LoVo (cell line): Measurements from ENCODE around the gene SLC7A10.
"Not testable (repeated sequence)": the region's sequence is repeated elsewhere in the genome, so short reads cannot be mapped to it uniquely, and the experiment has no call there.

ENCODE experiments used
- DNase-seq: peaks from one replicate; pipeline ENCODE4 v3.0.0-alpha.2; 2016; ENCODE audit warnings: low spot score

The SLC7A10 gene

DNA sequence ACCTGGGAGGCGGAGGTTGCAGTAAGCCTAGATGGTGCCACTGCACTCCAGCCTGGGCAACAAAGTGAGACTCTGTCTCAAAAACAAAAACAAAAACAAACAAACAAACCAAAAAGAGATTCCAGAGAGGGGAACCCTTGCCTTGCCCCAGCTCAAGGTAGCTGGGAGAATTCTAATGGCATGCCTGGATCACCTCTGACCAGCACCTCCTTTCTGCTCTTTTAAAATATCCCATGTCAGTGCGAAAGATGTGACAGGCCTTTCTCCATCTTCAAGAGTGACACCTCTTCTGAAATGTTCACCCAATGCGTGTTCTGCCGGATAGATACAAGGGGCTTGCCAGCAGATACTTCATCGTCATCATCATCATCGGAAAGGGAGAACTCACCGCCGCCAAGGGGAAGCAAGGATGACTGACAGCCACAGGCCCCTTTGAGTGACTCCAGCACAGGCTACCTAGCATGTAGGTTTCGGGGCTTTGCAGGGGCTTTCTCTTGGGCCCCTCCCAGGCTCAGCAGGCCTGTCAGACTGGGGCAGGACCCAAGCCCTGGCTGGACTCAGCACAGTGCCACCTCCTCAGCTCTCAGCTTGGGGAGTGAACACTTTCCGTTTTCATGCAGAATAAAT, 50.4 kb downstream of the SLC7A10 start:
- DNase-seq, result no peak

DNA sequence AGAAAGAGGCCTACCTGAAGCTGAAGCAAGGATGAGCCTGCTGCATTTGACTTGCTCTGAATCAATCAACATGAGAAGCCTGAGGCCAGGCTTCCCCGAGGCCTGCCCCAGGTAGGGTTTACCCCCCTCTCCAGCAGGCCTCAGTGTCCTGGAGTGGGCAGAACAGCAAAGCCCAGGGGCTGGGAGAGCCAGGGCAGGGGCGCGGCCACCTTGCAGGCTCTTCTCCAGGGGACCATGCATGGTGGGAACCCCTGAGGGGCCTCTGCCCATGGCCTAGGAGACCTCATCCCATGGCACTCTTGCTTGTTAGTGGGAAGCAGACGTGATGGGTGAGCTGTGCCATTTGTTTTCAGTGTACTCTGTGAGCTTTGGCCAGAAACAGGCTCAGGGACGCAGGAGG, 51.5 kb downstream of the SLC7A10 start:
- DNase-seq, result no peak

DNA sequence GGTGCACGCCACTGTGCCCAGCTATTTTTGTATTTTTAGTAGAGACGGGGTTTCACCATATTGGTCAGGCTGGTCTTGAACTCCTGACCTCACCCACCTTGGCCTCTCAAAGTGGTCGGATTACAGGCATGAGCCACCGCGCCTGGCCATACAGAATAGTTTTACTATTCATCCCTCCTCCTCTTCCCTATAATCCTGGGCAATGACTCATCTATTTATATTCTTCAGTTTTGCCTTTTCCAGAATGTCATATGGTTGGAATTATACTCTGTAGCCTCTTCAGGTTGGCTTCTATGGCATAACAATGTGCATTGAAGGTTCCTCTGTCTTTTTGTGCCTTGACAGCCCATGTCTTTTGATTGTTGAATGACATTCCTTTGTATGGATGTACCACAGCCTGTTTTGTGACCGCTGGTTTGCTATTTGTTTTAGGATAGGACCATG, 53.7 kb downstream of the SLC7A10 start:
- no peak for DNase-seq

DNA sequence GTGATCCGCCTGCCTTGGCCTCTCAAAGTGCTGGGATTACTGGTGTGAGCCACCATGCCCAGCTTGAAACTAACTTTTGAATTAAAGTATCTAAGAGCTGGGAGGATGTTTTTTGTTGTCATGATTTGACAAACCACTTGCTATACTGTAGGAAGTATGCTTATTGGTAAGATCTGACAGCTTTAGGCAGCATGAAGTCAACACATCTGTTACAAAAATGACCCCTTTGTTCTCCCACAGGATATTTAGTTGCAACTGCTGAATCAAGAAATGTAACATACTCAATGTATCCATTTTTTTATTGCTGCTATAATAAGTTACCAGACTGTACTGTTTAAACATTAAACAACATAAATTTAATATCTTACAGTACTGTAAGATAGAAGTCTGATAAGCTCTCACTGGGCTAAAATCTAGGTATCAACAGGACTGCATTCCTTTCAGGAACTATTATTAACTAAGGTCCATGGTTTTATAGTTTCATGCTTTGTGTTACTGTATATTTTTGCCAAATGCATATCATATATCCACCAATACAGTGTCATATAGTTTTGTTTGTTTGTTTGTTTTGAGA, 54.3 kb downstream of the SLC7A10 start:
- DNase-seq, result no peak

- no peak for DNase-seq
Observed at GRCh38 chr19:33168528-33168927, 57.1 kb downstream of the SLC7A10 start.

DNA sequence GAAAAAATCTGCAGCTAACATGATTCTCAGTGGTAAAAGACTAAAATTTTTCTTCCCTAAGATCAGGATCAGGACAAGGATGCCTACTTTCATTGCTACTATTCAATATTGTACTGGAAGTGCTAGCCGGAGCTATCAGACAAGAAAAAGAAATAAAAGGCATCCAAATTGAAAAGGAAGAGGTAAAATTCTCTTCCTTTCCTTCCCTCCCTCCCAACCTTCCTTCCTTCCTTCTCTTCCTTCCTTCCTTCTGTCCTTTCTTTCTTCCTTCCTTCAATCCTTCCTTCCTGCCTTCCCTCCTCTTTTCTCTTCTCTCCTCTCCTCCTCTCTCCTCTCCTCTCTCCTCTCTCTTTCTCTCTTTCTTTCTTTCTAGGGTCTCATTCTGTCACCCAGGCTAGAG, 58.2 kb downstream of the SLC7A10 start:
- DNase-seq, result no peak

DNA sequence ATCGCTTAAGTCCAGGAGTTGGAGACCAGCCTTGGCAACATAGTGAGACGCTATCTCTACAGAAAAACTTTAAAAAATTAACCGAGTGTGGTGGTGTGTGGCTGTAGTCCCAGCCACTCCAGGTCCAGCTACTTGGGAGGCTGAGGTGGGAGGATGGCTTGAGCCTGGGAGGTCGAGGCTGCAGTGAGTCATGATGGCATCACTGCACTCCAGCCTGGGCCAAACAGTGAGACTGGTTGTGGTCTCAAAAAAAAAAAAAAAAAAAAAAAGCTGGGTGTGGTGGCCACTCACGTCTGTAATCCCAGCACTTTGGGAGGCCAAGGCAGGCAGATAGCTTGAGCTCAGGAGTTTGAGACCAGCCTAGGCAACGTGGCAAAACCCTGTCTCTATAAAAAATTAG, 59.6 kb downstream of the SLC7A10 start:
- DNase-seq, result not testable (repeated sequence)

DNA sequence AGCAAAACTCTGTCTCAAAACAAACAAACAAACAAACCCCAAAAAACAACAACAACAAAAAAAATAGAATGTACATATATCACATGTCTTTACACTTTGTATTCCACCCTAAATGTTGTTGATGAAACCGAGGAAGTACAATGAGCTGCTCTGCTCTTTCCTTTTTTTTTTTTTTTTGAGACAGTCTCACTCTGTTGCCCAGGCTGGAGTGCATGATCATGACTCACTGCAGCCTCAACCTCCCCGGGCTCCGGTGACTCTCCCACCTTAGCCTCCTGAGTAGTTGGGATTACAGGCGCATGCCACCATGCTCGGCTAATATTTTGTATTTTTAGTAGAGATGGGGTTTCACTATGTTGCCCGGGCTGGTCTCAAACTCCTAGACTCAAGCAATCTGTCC, 62.2 kb downstream of the SLC7A10 start:
- DNase-seq, result no peak

GRCh38 chr19:33161201-33161600, 64.4 kb downstream of the SLC7A10 start:
- DNase-seq, result no peak

GRCh38 chr19:33159893-33160292, 65.8 kb downstream of the SLC7A10 start:
- no peak for DNase-seq

- no peak for DNase-seq
Observed at GRCh38 chr19:33159149-33159548, 66.5 kb downstream of the SLC7A10 start.
